Measurements from ENCODE around the gene HTR6.
"Not testable (repeated sequence)": the region's sequence is repeated elsewhere in the genome, so short reads cannot be mapped to it uniquely, and the experiment has no call there.

Gene HTR6

GRCh38 chr1:19637606-19638005, 27.1 kb upstream of the HTR6 start:
- DNase-seq (ENCODE audit: low read depth, low spot score), result no peak
- Histone ChIP-seq H3K9me3 (ENCODE audit: control insufficient read depth, insufficient read depth, low read length) (no peaks in the 10 kb centered on the region), H3K36me3 (ENCODE audit: control insufficient read depth, insufficient read depth, low read length) (no peaks in the 10 kb centered on the region), H3K4me1 (ENCODE audit: control insufficient read depth, insufficient read depth, low read length) (peaks cover 4% of the 10 kb centered on the region; the same call in 1 of the 2 replicates), H3K27me3 (ENCODE audit: control insufficient read depth, insufficient read depth, low read length) (peaks cover 4% of the 10 kb centered on the region; the same call in 1 of the 2 replicates), H3K4me3 (ENCODE audit: low read length) (no peak overlapping the region), H3K27ac (ENCODE audit: low read length) (no peak overlapping the region)
- WGBS (ENCODE audit: insufficient coverage, insufficient read length), result no CpG with 5 or more reads among the region's 10 CpGs

GRCh38 chr1:19639228-19639627, 25.4 kb upstream of the HTR6 start:
- peaks cover 14% of the 10 kb centered on the region for H3K27me3 ChIP-seq (ENCODE audit: control insufficient read depth, insufficient read depth, low read length)
- not testable (repeated sequence) for H3K4me3 ChIP-seq (ENCODE audit: low read length); DNase-seq (ENCODE audit: low read depth, low spot score); H3K9me3 ChIP-seq (ENCODE audit: control insufficient read depth, insufficient read depth, low read length); H3K4me1 ChIP-seq (ENCODE audit: control insufficient read depth, insufficient read depth, low read length); H3K36me3 ChIP-seq (ENCODE audit: control insufficient read depth, insufficient read depth, low read length); H3K27ac ChIP-seq (ENCODE audit: low read length)
- no CpG with 5 or more reads among the region's 10 CpGs for WGBS (ENCODE audit: insufficient coverage, insufficient read length)

GRCh38 chr1:19639999-19640362, 24.7 kb upstream of the HTR6 start:
- WGBS (ENCODE audit: insufficient coverage, insufficient read length), result no CpG with 5 or more reads among the region's 3 CpGs
- Histone ChIP-seq H3K27ac (ENCODE audit: low read length) (no peak overlapping the region), H3K9me3 (ENCODE audit: control insufficient read depth, insufficient read depth, low read length) (no peaks in the 10 kb centered on the region), H3K27me3 (ENCODE audit: control insufficient read depth, insufficient read depth, low read length) (peaks cover 14% of the 10 kb centered on the region), H3K36me3 (ENCODE audit: control insufficient read depth, insufficient read depth, low read length) (no peaks in the 10 kb centered on the region), H3K4me1 (ENCODE audit: control insufficient read depth, insufficient read depth, low read length) (peaks cover 4% of the 10 kb centered on the region), H3K4me3 (ENCODE audit: low read length) (no peak overlapping the region)
- DNase-seq (ENCODE audit: low read depth, low spot score), result no peak

- no CpG with 5 or more reads among the region's 14 CpGs for WGBS (ENCODE audit: insufficient coverage, insufficient read length)
- H3K4me3 ChIP-seq (ENCODE audit: low read length), result no peak overlapping the region
- no peak overlapping the region for H3K27ac ChIP-seq (ENCODE audit: low read length)
- H3K27me3 ChIP-seq (ENCODE audit: control insufficient read depth, insufficient read depth, low read length), result peaks cover 14% of the 10 kb centered on the region
- H3K4me1 ChIP-seq (ENCODE audit: control insufficient read depth, insufficient read depth, low read length), result peaks cover 4% of the 10 kb centered on the region
- H3K36me3 ChIP-seq (ENCODE audit: control insufficient read depth, insufficient read depth, low read length), result no peaks in the 10 kb centered on the region
- no peak for DNase-seq (ENCODE audit: low read depth, low spot score)
- H3K9me3 ChIP-seq (ENCODE audit: control insufficient read depth, insufficient read depth, low read length), result no peaks in the 10 kb centered on the region
These were observed 24.0 kb upstream of the HTR6 start for GRCh38 chr1:19640363-19641316.

- Histone ChIP-seq H3K36me3 (ENCODE audit: control insufficient read depth, insufficient read depth, low read length) (no peaks in the 10 kb centered on the region), H3K27me3 (ENCODE audit: control insufficient read depth, insufficient read depth, low read length) (peaks cover 14% of the 10 kb centered on the region), H3K4me1 (ENCODE audit: control insufficient read depth, insufficient read depth, low read length) (peaks cover 4% of the 10 kb centered on the region), H3K4me3 (ENCODE audit: low read length) (no peak overlapping the region), H3K9me3 (ENCODE audit: control insufficient read depth, insufficient read depth, low read length) (no peaks in the 10 kb centered on the region), H3K27ac (ENCODE audit: low read length) (no peak overlapping the region)
- DNase-seq (ENCODE audit: low read depth, low spot score), result no peak
- WGBS (ENCODE audit: insufficient coverage, insufficient read length), result no CpG with 5 or more reads among the region's 7 CpGs
These were observed 21.6 kb upstream of the HTR6 start for GRCh38 chr1:19643121-19643520.

- H3K9me3 ChIP-seq (ENCODE audit: control insufficient read depth, insufficient read depth, low read length), result no peaks in the 10 kb centered on the region
- H3K4me3 ChIP-seq (ENCODE audit: low read length), result peak within 1 kb of the TSS; percentile 39; the same call in 1 of the 2 replicates
- no peak within 1 kb of the TSS for H3K27ac ChIP-seq (ENCODE audit: low read length)
- H3K4me1 ChIP-seq (ENCODE audit: control insufficient read depth, insufficient read depth, low read length), result peaks cover 4% of the 10 kb centered on the region
- WGBS (ENCODE audit: insufficient coverage, insufficient read length), result no CpG with 5 or more reads among the region's 90 CpGs
- peaks cover 14% of the 10 kb centered on the region for H3K27me3 ChIP-seq (ENCODE audit: control insufficient read depth, insufficient read depth, low read length)
- H3K36me3 ChIP-seq (ENCODE audit: control insufficient read depth, insufficient read depth, low read length), result no peaks in the 10 kb centered on the region
- DNase-seq (ENCODE audit: low read depth, low spot score), result no peak
These were observed 20.9 kb upstream of the HTR6 start, which contains the start of gene NBL1 for GRCh38 chr1:19643602-19644394. TSS of gene NBL1 (plus strand) at chr1:19644311. CDS start at chr1:19655031, 10,720 bp downstream.

- no peak for DNase-seq (ENCODE audit: low read depth, low spot score)
- H3K4me3 ChIP-seq (ENCODE audit: low read length), result peak overlapping the region; percentile 39; the same call in 1 of the 2 replicates
- no CpG with 5 or more reads among the region's 51 CpGs for WGBS (ENCODE audit: insufficient coverage, insufficient read length)
- H3K27me3 ChIP-seq (ENCODE audit: control insufficient read depth, insufficient read depth, low read length), result peaks cover 14% of the 10 kb centered on the region
- H3K27ac ChIP-seq (ENCODE audit: low read length), result no peak overlapping the region
- H3K9me3 ChIP-seq (ENCODE audit: control insufficient read depth, insufficient read depth, low read length), result no peaks in the 10 kb centered on the region
- H3K36me3 ChIP-seq (ENCODE audit: control insufficient read depth, insufficient read depth, low read length), result no peaks in the 10 kb centered on the region
- H3K4me1 ChIP-seq (ENCODE audit: control insufficient read depth, insufficient read depth, low read length), result peaks cover 4% of the 10 kb centered on the region
These were observed 20.3 kb upstream of the HTR6 start for GRCh38 chr1:19644395-19644680.

GRCh38 chr1:19644681-19645410, 19.8 kb upstream of the HTR6 start:
- peaks cover 4% of the 10 kb centered on the region for H3K4me1 ChIP-seq (ENCODE audit: control insufficient read depth, insufficient read depth, low read length)
- no peaks in the 10 kb centered on the region for H3K9me3 ChIP-seq (ENCODE audit: control insufficient read depth, insufficient read depth, low read length)
- no CpG with 5 or more reads among the region's 71 CpGs for WGBS (ENCODE audit: insufficient coverage, insufficient read length)
- no peaks in the 10 kb centered on the region for H3K36me3 ChIP-seq (ENCODE audit: control insufficient read depth, insufficient read depth, low read length)
- H3K27me3 ChIP-seq (ENCODE audit: control insufficient read depth, insufficient read depth, low read length), result peaks cover 14% of the 10 kb centered on the region
- H3K27ac ChIP-seq (ENCODE audit: low read length), result no peak overlapping the region
- DNase-seq (ENCODE audit: low read depth, low spot score), result no peak
- H3K4me3 ChIP-seq (ENCODE audit: low read length), result peak overlapping the region; percentile 39; the same call in 1 of the 2 replicates

- Histone ChIP-seq H3K4me1 (ENCODE audit: control insufficient read depth, insufficient read depth, low read length) (peaks cover 3% of the 10 kb centered on the region), H3K9me3 (ENCODE audit: control insufficient read depth, insufficient read depth, low read length) (no peaks in the 10 kb centered on the region), H3K27ac (ENCODE audit: low read length) (no peak overlapping the region), H3K27me3 (ENCODE audit: control insufficient read depth, insufficient read depth, low read length) (peaks cover 14% of the 10 kb centered on the region), H3K36me3 (ENCODE audit: control insufficient read depth, insufficient read depth, low read length) (no peaks in the 10 kb centered on the region), H3K4me3 (ENCODE audit: low read length) (peak overlapping the region; percentile 39; the same call in 1 of the 2 replicates)
- no CpG with 5 or more reads among the region's 30 CpGs for WGBS (ENCODE audit: insufficient coverage, insufficient read length)
- DNase-seq (ENCODE audit: low read depth, low spot score), result no peak
These were observed 19.0 kb upstream of the HTR6 start for GRCh38 chr1:19645411-19646251.

All from iPS DF 6.9 (cell line).